Measurements from ENCODE around the gene PRG2. TPM values are rescaled to one million over a fixed set of nuclear protein-coding genes. Genes with fewer than 3 reads are reported as not detected.
A peak's percentile ranks its signal among the peaks of the same experiment; 100 is the strongest.

The PRG2 gene
- total and polyA plus RNA-seq, 9 of the 15 experiments (the other 6 are each of a cell fraction or from before 2014, with no cell fraction given): 1.8 to 78.0 (median 26.6) TPM

DNA sequence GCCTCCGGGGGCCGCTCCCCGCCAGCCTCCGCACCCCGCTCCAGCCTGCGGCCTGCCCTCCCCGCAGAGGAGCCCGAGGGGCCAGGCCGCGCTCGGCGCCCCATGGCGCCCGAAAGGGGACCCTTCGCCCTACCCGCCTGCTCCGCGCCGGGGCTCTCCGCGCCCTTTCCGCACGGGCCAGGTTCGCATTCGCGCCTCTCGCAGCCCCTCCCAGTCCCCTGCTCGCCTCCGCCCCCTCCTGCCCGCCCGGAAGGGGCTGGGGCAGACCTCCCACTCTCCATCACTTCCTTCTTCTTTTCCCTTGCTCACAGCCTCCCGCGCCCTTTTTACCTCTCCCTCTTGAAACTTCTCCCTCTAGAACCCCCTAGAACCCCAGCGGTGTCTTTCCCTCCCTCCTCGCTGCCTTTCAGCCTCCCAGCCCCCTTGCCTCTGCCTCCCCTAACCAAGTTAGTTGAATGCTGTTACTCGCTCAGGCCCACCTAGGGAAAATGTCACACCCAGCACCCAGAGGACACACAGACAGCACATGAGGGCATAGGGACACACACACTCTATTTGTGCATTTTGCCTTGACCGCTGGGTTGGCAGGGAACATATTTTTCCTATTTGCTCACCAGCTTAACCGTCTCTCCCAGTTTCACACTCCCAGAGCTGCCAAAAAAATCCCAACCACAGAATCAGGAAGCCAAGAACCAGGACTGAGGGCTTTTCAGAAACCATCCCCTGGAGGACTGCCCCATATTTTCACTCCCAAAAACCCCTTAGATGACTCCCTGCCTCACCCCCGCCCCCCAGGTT, 36.7 kb upstream of the PRG2 start, which contains the start of gene SLC43A3 (continued):
- TF ChIP-seq, protein P1, sequence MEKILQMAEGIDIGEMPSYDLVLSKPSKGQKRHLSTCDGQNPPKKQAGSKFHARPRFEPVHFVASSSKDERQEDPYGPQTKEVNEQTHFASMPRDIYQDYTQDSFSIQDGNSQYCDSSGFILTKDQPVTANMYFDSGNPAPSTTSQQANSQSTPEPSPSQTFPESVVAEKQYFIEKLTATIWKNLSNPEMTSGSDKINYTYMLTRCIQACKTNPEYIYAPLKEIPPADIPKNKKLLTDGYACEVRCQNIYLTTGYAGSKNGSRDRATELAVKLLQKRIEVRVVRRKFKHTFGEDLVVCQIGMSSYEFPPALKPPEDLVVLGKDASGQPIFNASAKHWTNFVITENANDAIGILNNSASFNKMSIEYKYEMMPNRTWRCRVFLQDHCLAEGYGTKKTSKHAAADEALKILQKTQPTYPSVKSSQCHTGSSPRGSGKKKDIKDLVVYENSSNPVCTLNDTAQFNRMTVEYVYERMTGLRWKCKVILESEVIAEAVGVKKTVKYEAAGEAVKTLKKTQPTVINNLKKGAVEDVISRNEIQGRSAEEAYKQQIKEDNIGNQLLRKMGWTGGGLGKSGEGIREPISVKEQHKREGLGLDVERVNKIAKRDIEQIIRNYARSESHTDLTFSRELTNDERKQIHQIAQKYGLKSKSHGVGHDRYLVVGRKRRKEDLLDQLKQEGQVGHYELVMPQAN (IDR thresholded peaks at IDR 0.05; ENCODE audit: borderline replicate concordance): 0 out of 2 replicates have a peak, but pooled peaks have one; percentile 18
- TF ChIP-seq ARID1B (IDR thresholded peaks at IDR 0.05) (peak; percentile 46), NBN (IDR thresholded peaks at IDR 0.05; ENCODE audit: low read depth) (no peak), HMG20A (CRISPR knock-in tag; conservative IDR thresholded peaks at IDR 0.05) (no peak), SP1 (CRISPR knock-in tag; IDR thresholded peaks at IDR 0.05) (no peak), RHOXF2B (CRISPR knock-in tag; conservative IDR thresholded peaks at IDR 0.05) (no peak), CBFB (CRISPR knock-in tag; IDR thresholded peaks at IDR 0.05) (peak; percentile 42; the same call in 1 of the 2 replicates), STAG1 (CRISPR knock-in tag; IDR thresholded peaks at IDR 0.05; ENCODE audit: borderline replicate concordance) (no peak), MTF1 (CRISPR knock-in tag; IDR thresholded peaks at IDR 0.05; ENCODE audit: borderline replicate concordance) (no peak), SMAD4 (CRISPR knock-in tag; conservative IDR thresholded peaks at IDR 0.05) (no peak), TBL1XR1 (IDR thresholded peaks at IDR 0.05; ENCODE audit: low read length in 2 of 2) (no peak), HDAC8 (tag; IDR thresholded peaks at IDR 0.05) (no peak), TSC22D4 (tag; IDR thresholded peaks at IDR 0.05) (no peak), SMAD1 (IDR thresholded peaks at IDR 0.05; ENCODE audit: low read depth, low read length, partially characterized antibody) (peak; percentile 60), ZNF324 (CRISPR knock-in tag; IDR thresholded peaks at IDR 0.05) (no peak), BCOR (IDR thresholded peaks at IDR 0.05) (no peak)
- TF ChIP-seq, protein P2, sequence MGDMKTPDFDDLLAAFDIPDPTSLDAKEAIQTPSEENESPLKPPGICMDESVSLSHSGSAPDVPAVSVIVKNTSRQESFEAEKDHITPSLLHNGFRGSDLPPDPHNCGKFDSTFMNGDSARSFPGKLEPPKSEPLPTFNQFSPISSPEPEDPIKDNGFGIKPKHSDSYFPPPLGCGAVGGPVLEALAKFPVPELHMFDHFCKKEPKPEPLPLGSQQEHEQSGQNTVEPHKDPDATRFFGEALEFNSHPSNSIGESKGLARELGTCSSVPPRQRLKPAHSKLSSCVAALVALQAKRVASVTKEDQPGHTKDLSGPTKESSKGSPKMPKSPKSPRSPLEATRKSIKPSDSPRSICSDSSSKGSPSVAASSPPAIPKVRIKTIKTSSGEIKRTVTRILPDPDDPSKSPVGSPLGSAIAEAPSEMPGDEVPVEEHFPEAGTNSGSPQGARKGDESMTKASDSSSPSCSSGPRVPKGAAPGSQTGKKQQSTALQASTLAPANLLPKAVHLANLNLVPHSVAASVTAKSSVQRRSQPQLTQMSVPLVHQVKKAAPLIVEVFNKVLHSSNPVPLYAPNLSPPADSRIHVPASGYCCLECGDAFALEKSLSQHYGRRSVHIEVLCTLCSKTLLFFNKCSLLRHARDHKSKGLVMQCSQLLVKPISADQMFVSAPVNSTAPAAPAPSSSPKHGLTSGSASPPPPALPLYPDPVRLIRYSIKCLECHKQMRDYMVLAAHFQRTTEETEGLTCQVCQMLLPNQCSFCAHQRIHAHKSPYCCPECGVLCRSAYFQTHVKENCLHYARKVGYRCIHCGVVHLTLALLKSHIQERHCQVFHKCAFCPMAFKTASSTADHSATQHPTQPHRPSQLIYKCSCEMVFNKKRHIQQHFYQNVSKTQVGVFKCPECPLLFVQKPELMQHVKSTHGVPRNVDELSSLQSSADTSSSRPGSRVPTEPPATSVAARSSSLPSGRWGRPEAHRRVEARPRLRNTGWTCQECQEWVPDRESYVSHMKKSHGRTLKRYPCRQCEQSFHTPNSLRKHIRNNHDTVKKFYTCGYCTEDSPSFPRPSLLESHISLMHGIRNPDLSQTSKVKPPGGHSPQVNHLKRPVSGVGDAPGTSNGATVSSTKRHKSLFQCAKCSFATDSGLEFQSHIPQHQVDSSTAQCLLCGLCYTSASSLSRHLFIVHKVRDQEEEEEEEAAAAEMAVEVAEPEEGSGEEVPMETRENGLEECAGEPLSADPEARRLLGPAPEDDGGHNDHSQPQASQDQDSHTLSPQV (IDR thresholded peaks at IDR 0.05): peak; percentile 37; the same call in 1 of the 2 replicates
- TF ChIP-seq, protein P3, sequence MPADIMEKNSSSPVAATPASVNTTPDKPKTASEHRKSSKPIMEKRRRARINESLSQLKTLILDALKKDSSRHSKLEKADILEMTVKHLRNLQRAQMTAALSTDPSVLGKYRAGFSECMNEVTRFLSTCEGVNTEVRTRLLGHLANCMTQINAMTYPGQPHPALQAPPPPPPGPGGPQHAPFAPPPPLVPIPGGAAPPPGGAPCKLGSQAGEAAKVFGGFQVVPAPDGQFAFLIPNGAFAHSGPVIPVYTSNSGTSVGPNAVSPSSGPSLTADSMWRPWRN (IDR thresholded peaks at IDR 0.05; ENCODE audit: low read depth): no peak
- TF ChIP-seq, protein P4, sequence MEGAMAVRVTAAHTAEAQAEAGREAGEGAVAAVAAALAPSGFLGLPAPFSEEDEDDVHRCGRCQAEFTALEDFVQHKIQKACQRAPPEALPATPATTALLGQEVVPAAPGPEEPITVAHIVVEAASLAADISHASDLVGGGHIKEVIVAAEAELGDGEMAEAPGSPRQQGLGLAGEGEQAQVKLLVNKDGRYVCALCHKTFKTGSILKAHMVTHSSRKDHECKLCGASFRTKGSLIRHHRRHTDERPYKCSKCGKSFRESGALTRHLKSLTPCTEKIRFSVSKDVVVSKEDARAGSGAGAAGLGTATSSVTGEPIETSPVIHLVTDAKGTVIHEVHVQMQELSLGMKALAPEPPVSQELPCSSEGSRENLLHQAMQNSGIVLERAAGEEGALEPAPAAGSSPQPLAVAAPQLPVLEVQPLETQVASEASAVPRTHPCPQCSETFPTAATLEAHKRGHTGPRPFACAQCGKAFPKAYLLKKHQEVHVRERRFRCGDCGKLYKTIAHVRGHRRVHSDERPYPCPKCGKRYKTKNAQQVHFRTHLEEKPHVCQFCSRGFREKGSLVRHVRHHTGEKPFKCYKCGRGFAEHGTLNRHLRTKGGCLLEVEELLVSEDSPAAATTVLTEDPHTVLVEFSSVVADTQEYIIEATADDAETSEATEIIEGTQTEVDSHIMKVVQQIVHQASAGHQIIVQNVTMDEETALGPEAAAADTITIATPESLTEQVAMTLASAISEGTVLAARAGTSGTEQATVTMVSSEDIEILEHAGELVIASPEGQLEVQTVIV (CRISPR knock-in tag; IDR thresholded peaks at IDR 0.05; ENCODE audit: borderline replicate concordance): no peak

Measured in K562 (cell line).